Activated T-cell treated with anti-CD3 and anti-CD28 coated beads for 1 hour (primary cell): Measurements from ENCODE around the gene PAX7.
"Not testable (repeated sequence)": the region's sequence is repeated elsewhere in the genome, so short reads cannot be mapped to it uniquely, and the experiment has no call there.

Experiments used
- DNase-seq: peaks from one replicate; pipeline ENCODE4 v3.0.0-alpha.2; 2020; ENCODE audit warnings: low read depth

PAX7 gene

GRCh38 chr1:18661404-18662285 is 31.0 kb downstream of the PAX7 start:
- DNase-seq: no peak

GRCh38 chr1:18662286-18662639 is 31.6 kb downstream of the PAX7 start:
- no peak for DNase-seq

- no peak for DNase-seq
These were observed 35.8 kb downstream of the PAX7 start for GRCh38 chr1:18666317-18666920.

GRCh38 chr1:18667333-18667732 is 36.7 kb downstream of the PAX7 start:
- no peak for DNase-seq

- no peak for DNase-seq
These were observed 37.4 kb downstream of the PAX7 start for GRCh38 chr1:18668046-18668445.

- DNase-seq: no peak
These were observed 38.2 kb downstream of the PAX7 start for GRCh38 chr1:18668750-18669404.

GRCh38 chr1:18670121-18670867 is 39.6 kb downstream of the PAX7 start:
- no peak for DNase-seq

GRCh38 chr1:18670868-18671225 is 40.2 kb downstream of the PAX7 start:
- no peak for DNase-seq

GRCh38 chr1:18673976-18674375 is 43.3 kb downstream of the PAX7 start:
- DNase-seq: no peak

- DNase-seq: no peak
These were observed 45.7 kb downstream of the PAX7 start for GRCh38 chr1:18676332-18676781.

- DNase-seq: no peak
These were observed 50.8 kb downstream of the PAX7 start for GRCh38 chr1:18681423-18681835.

- DNase-seq: no peak
These were observed 51.7 kb downstream of the PAX7 start for GRCh38 chr1:18682375-18682774.

- DNase-seq: no peak
These were observed 53.7 kb downstream of the PAX7 start for GRCh38 chr1:18684303-18684702.

GRCh38 chr1:18686540-18686939 is 55.9 kb downstream of the PAX7 start:
- no peak for DNase-seq

- DNase-seq: no peak
These were observed 56.6 kb downstream of the PAX7 start for GRCh38 chr1:18687273-18687672.

- no peak for DNase-seq
These were observed 61.0 kb downstream of the PAX7 start for GRCh38 chr1:18691648-18692047.

GRCh38 chr1:18693256-18694098 is 62.8 kb downstream of the PAX7 start:
- DNase-seq: no peak

GRCh38 chr1:18694289-18694688 is 63.6 kb downstream of the PAX7 start:
- DNase-seq: not testable (repeated sequence)

- DNase-seq: no peak
These were observed 66.9 kb downstream of the PAX7 start for GRCh38 chr1:18697541-18697940.

- DNase-seq: no peak
These were observed 69.9 kb downstream of the PAX7 start for GRCh38 chr1:18700530-18700929.

- DNase-seq: no peak
These were observed 70.5 kb downstream of the PAX7 start for GRCh38 chr1:18701183-18701582.
